Heart left ventricle (tissue), 16 donors: Measurements from ENCODE around the gene SPSB4. TPM values are rescaled to one million over a fixed set of nuclear protein-coding genes. Genes with fewer than 3 reads are reported as not detected.

Experiments used
- ATAC-seq, 4 donors: fragments of 200-7000 bp; cut with Tn5 transposase; one replicate each; pipeline ENCODE4 v1.9.1; 2020 to 2022; ENCODE audit warnings: moderate library complexity in 4 of 4, mild to moderate bottlenecking in 3 of 4, moderate number of reproducible peaks in 1 of 4
- DNase-seq, 5 donors: peaks; one replicate each; pipeline ENCODE4 v3.0.0-alpha.2; 2020
- H3K27ac ChIP-seq, 12 donors: fragments of 200-600 bp; sonication (generic) in 4 of 12; one replicate each; pipeline versions ENCODE4 v1.5.0 to v1.8.0; 2016 to 2022; ENCODE audit warnings: mild to moderate bottlenecking in 2 of 12
- H3K27me3 ChIP-seq, 9 donors: fragments of 200-600 bp; sonication (generic) in 2 of 9; one replicate each; pipeline versions ENCODE4 v1.5.1 to v1.8.0; 2016 to 2022; ENCODE audit warnings: mild to moderate bottlenecking in 3 of 9
- H3K36me3 ChIP-seq, 9 donors: fragments of 200-600 bp; sonication (generic) in 2 of 9; one replicate each; pipeline versions ENCODE4 v1.5.0 to v1.8.0; 2018 to 2022; ENCODE audit warnings: mild to moderate bottlenecking in 2 of 9
- H3K4me1 ChIP-seq, 12 donors: fragments of 200-600 bp; sonication (generic) in 4 of 12; one replicate each; pipeline versions ENCODE4 v1.5.0 to v1.8.0; 2016 to 2022; ENCODE audit warnings: mild to moderate bottlenecking in 3 of 12
- H3K4me3 ChIP-seq, 12 donors: fragments of 200-600 bp; sonication (generic) in 4 of 12; one replicate each; pipeline versions ENCODE4 v1.5.0 to v1.8.0; 2017 to 2022; ENCODE audit warnings: mild to moderate bottlenecking in 9 of 12, moderate library complexity in 4 of 12
- H3K9me3 ChIP-seq, 12 donors: fragments of 200-600 bp; sonication (generic) in 4 of 12; one replicate each; pipeline versions ENCODE4 v1.5.0 to v1.8.0; 2016 to 2022; ENCODE audit warnings: mild to moderate bottlenecking in 1 of 12
- CTCF ChIP-seq, 12 donors: fragments of 200-600 bp; sonication (generic) in 4 of 12; IDR thresholded peaks; one replicate each; pipeline versions ENCODE4 v1.5.0 to v1.8.0; 2018 to 2022; ENCODE audit warnings: antibody characterized with exemption in 12 of 12, mild to moderate bottlenecking in 5 of 12
- POLR2A ChIP-seq, 2 donors: fragments of 450-650 bp; IDR thresholded peaks; one replicate each; pipeline ENCODE4 v1.6.1; 2017; ENCODE audit warnings: antibody characterized with exemption in 2 of 2, mild to moderate bottlenecking in 2 of 2, moderate library complexity in 2 of 2
- WGBS, 4 donors: extraction: QIAGEN DNeasy Blood & Tissue Kit in 2 of 4; methylation state at CpG; one replicate each; pipeline versions ENCODE4 v1.1.5 to v1.1.7; 2013 to 2018; 5-methylcytosine and 5-hydroxymethylcytosine counted together
- intact Hi-C, 10 donors: fragments of 100-400 bp; cut with DNase I; formaldehyde crosslinking; loops; one replicate each; pipeline versions ENCODE4 v1.11.1 to v1.14.2; 2022
- polyA plus RNA-seq, 2 donors: library from polyadenylated mRNA; stranded (reverse); fragments of 200-250 nt; gene quantifications; one replicate each; pipeline ENCODE4 v1.2.3, GENCODE V29; 2013
- total RNA-seq, 9 donors: library from RNA; depleted of rRNA in 2 of 9; stranded (reverse); fragments of >200 nt in 2 of 9; fragmentation: NEBNext Ultra II Directional in 3 of 9; extraction: Animal tissue kit (Norgen Biotek cat#: 25700) in 3 of 9; gene quantifications; one replicate each; pipeline versions ENCODE4 v1.1.0 to v1.2.4, GENCODE V29; 2016 to 2023
- donor health status: ischemic (EF 13 %, LVEDD 7.1; RV severe dilation, severe dysfunction).
- donor health status: healthy with polysubstance abuse.
- donor health status: DM: no; HTN: yes; CAD: no.
- donor health status: DM: no; HTN: no; CAD: no.
- donor health status: ischemic (EF 25% LVEDD 6.9; RV normal size, moderate dysfunction).
- donor health status: ischemic (EF 25% LVEDD 5.7; RV mildly dilated, moderate dysfunction).
- donor health status: healthy.
- donor health status: DM: yes; HTN: yes; CAD: no.
- donor health status: ischemic (EF 35%, LVEDD 5.7; RV mildly dilated, moderate dysfunction).
- donor health status: nonischemic (EF 11% LVEDD 7.7; RV severe dilation, severe dysfunction).
- donor health status: DM: yes; HTN: yes; CAD: no.
- donor health status: PGD.
- donor health status: ischemic (EF 29% LVEDD 5.4; RV normal size, mild dysfunction).
- donor health status: nonischemic (EF 23%, LVEDD 6.1; RV moderate dilation, normal function).

The SPSB4 gene
- total and polyA plus RNA-seq, 11 donors: 3.3 to 11.1 (median 4.8) TPM

- Histone ChIP-seq H3K4me3 (no peak overlapping the region), H3K27ac (peak overlapping the region in 3 of 12 donors; percentile 6 to 34 (median 34)), H3K36me3 (no peaks in the 10 kb centered on the region), H3K9me3 (peaks cover 0 to 4% (median 0%) of the 10 kb centered on the region in 12 donors), H3K27me3 (no peaks in the 10 kb centered on the region), H3K4me1 (peaks cover 0 to 37% (median 9%) of the 10 kb centered on the region in 12 donors)
- peak; percentile 86 to 92 (median 90) for ATAC-seq
- WGBS, 4 donors: 56 to 63% (median 58%) methylated on average over 3 to 4 of the region's 4 CpGs
- peak in 3 of 5 donors; percentile 37 to 60 (median 46) for DNase-seq
- no peak for TF ChIP-seq POLR2A (IDR thresholded peaks at IDR 0.05)
- no peak for TF ChIP-seq CTCF (IDR thresholded peaks at IDR 0.05)
- intact Hi-C loops: no loop called here
Measured at GRCh38 chr3:141123677-141124410, 72.7 kb downstream of the SPSB4 start.

GRCh38 chr3:141124715-141125114 lies 73.6 kb downstream of the SPSB4 start:
- Histone ChIP-seq H3K27ac (no peak overlapping the region), H3K4me3 (no peak overlapping the region), H3K36me3 (no peaks in the 10 kb centered on the region), H3K27me3 (no peaks in the 10 kb centered on the region), H3K4me1 (peaks cover 0 to 37% (median 9%) of the 10 kb centered on the region in 12 donors), H3K9me3 (peaks cover 0 to 3% (median 0%) of the 10 kb centered on the region in 12 donors)
- intact Hi-C loops: no loop called here
- TF ChIP-seq POLR2A (IDR thresholded peaks at IDR 0.05): no peak
- no peak for TF ChIP-seq CTCF (IDR thresholded peaks at IDR 0.05)
- 76 to 93% (median 88%) methylated on average over 5 of the region's 5 CpGs for WGBS, 4 donors
- no peak for DNase-seq
- no peak for ATAC-seq

DNA sequence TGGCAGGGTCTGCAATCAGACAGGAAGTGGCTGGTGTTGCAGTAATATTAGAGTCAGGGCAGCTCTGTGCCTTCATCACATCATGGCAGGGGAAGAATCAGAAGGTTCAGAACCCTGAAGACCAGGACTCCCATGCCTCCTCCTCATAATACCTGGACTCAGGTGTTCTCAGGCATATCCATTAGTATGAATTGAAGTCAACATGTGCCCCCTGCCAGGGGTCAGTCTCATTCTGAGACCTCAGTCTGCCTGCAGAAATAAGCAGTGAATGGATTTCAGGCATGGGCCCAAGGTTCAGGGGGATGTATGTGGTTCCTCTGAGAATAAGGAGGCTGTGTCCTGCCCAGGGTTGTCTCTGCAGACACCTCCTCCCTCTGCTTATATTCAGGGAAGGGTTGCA lies 74.2 kb downstream of the SPSB4 start:
- no peak overlapping the region for H3K27ac ChIP-seq
- no peaks in the 10 kb centered on the region for H3K27me3 ChIP-seq
- ATAC-seq (no peak), DNase-seq (no peak)
- no peaks in the 10 kb centered on the region for H3K9me3 ChIP-seq
- intact Hi-C loops: no loop called here
- TF ChIP-seq CTCF (IDR thresholded peaks at IDR 0.05): no peak
- no peak for TF ChIP-seq POLR2A (IDR thresholded peaks at IDR 0.05)
- peaks cover 0 to 37% (median 9%) of the 10 kb centered on the region in 12 donors for H3K4me1 ChIP-seq
- H3K36me3 ChIP-seq: no peaks in the 10 kb centered on the region
- no peak overlapping the region for H3K4me3 ChIP-seq

DNA sequence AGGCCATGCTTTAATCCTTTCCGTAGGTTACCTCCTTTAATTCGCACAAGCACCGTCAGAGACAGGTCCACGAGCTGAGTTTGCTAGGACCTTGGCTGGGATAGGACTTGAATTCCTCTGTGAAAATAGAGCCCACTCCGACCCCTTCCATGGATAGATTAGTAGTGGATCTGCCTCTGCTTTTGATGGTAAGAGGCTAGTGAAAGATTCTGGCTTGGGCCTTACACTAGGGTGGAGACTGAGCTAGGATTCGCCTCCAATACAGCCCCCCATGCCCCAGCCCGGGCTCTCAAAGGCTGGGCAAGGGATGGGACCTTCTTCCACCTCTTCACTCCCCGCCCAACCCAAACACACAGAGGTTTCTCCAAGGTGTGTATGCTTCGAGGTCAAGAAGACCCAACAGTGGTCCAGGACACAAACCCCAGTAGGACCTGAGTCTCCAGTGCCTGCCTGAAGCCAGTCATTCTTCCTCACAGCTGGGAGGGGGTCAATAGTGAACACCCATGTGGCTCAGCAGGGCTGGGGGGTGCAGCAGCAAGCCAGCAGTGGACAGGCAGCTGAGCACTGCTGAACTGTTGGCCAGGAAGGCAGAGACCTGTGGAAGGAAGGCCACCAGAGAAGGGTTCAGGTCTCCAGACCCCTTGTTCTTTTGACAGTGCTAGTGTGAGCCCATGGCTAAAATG lies 75.7 kb downstream of the SPSB4 start:
- intact Hi-C loops: no loop called here
- ATAC-seq (no peak), DNase-seq (no peak)
- no peaks in the 10 kb centered on the region for H3K27me3 ChIP-seq
- H3K9me3 ChIP-seq: no peaks in the 10 kb centered on the region
- no peak for TF ChIP-seq POLR2A (IDR thresholded peaks at IDR 0.05)
- TF ChIP-seq CTCF (IDR thresholded peaks at IDR 0.05): no peak
- H3K27ac ChIP-seq: no peak overlapping the region
- no peaks in the 10 kb centered on the region for H3K36me3 ChIP-seq
- H3K4me1 ChIP-seq: peaks cover 0 to 37% (median 9%) of the 10 kb centered on the region in 12 donors
- no peak overlapping the region for H3K4me3 ChIP-seq
- WGBS, 4 donors: 87 to 93% (median 92%) methylated on average over 9 of the region's 9 CpGs
